Upper lobe of left lung (tissue), 4 donors: ENCODE results near the gene ATP1A2.

ENCODE experiments used
- EP300 ChIP-seq, 4 donors: sonication (generic); formaldehyde crosslinking; IDR thresholded peaks; one replicate each; pipeline ENCODE4 v1.5.1; 2017; ENCODE audit warnings: antibody characterized with exemption in 4 of 4, control low read depth in 2 of 4
- POLR2A ChIP-seq, 4 donors: fragments of 450-650 bp; IDR thresholded peaks; one replicate each; pipeline ENCODE4 v1.5.1; 2016 to 2017; ENCODE audit warnings: antibody characterized with exemption in 4 of 4, mild to moderate bottlenecking in 2 of 4
- POLR2AphosphoS5 ChIP-seq, 2 donors: sonication (generic); formaldehyde crosslinking; IDR thresholded peaks; one replicate each; pipeline ENCODE4 v1.5.1; 2017; ENCODE audit warnings: antibody characterized with exemption in 2 of 2
- TF ChIP-seq, protein P1 (sequence below), 6 experiments: fragments of 450-650 bp in 4 of 6; fragments of 200-600 bp in 2 of 6; sonication (generic) in 2 of 6; IDR thresholded peaks; one replicate each; pipeline ENCODE4 v1.5.1; 2016 to 2019; ENCODE audit warnings: antibody characterized with exemption in 6 of 6

GRCh38 chr1:160093069-160093395 lies 22.5 kb upstream of the ATP1A2 start:
- no peak for TF ChIP-seq POLR2A (IDR thresholded peaks at IDR 0.05)
- TF ChIP-seq, protein P1, sequence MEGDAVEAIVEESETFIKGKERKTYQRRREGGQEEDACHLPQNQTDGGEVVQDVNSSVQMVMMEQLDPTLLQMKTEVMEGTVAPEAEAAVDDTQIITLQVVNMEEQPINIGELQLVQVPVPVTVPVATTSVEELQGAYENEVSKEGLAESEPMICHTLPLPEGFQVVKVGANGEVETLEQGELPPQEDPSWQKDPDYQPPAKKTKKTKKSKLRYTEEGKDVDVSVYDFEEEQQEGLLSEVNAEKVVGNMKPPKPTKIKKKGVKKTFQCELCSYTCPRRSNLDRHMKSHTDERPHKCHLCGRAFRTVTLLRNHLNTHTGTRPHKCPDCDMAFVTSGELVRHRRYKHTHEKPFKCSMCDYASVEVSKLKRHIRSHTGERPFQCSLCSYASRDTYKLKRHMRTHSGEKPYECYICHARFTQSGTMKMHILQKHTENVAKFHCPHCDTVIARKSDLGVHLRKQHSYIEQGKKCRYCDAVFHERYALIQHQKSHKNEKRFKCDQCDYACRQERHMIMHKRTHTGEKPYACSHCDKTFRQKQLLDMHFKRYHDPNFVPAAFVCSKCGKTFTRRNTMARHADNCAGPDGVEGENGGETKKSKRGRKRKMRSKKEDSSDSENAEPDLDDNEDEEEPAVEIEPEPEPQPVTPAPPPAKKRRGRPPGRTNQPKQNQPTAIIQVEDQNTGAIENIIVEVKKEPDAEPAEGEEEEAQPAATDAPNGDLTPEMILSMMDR (IDR thresholded peaks at IDR 0.05) = no peak
- TF ChIP-seq POLR2AphosphoS5 (IDR thresholded peaks at IDR 0.05) = no peak
- TF ChIP-seq EP300 (IDR thresholded peaks at IDR 0.05) = no peak
